ENCODE results near the gene NPM1.
"Not testable (repeated sequence)": the region's sequence is repeated elsewhere in the genome, so short reads cannot be mapped to it uniquely, and the experiment has no call there.

Gene NPM1

GRCh38 chr5:171413153-171413910 is 25.7 kb downstream of the NPM1 start:
- DNase-seq (ENCODE audit: low read depth in 3 of 3) = no peak

- not testable (repeated sequence) for DNase-seq (ENCODE audit: low read depth in 3 of 3)
Measured at GRCh38 chr5:171413993-171414392, 26.3 kb downstream of the NPM1 start.

- DNase-seq (ENCODE audit: low read depth in 3 of 3) = no peak
Measured at GRCh38 chr5:171415115-171415730, 27.6 kb downstream of the NPM1 start.

GRCh38 chr5:171416160-171417049 is 28.8 kb downstream of the NPM1 start:
- DNase-seq (ENCODE audit: low read depth in 3 of 3) = no peak

GRCh38 chr5:171418316-171418981 is 30.8 kb downstream of the NPM1 start:
- DNase-seq (ENCODE audit: low read depth in 3 of 3) = no peak

- no peak for DNase-seq (ENCODE audit: low read depth in 3 of 3)
Measured at GRCh38 chr5:171418982-171419687, 31.5 kb downstream of the NPM1 start, which contains the start of gene FGF18. FGF18 (plus strand) TSS chr5:171419647; CDS start chr5:171420200, 553 bp downstream.

GRCh38 chr5:171419688-171420430 is 32.2 kb downstream of the NPM1 start:
- DNase-seq (ENCODE audit: low read depth in 3 of 3) = no peak

GRCh38 chr5:171420431-171421241 is 33.0 kb downstream of the NPM1 start:
- no peak for DNase-seq (ENCODE audit: low read depth in 3 of 3)

GRCh38 chr5:171421331-171422262 is 33.9 kb downstream of the NPM1 start:
- no peak for DNase-seq (ENCODE audit: low read depth in 3 of 3)

- no peak for DNase-seq (ENCODE audit: low read depth in 3 of 3)
Measured at GRCh38 chr5:171422495-171422894, 34.8 kb downstream of the NPM1 start.

- DNase-seq (ENCODE audit: low read depth in 3 of 3) = no peak
Measured at GRCh38 chr5:171422902-171423663, 35.4 kb downstream of the NPM1 start.

- no peak for DNase-seq (ENCODE audit: low read depth in 3 of 3)
Measured at GRCh38 chr5:171424726-171425125, 37.1 kb downstream of the NPM1 start.

- no peak for DNase-seq (ENCODE audit: low read depth in 3 of 3)
Measured at GRCh38 chr5:171425596-171426244, 38.1 kb downstream of the NPM1 start.

GRCh38 chr5:171426266-171426665 is 38.6 kb downstream of the NPM1 start:
- DNase-seq (ENCODE audit: low read depth in 3 of 3) = no peak

- DNase-seq (ENCODE audit: low read depth in 3 of 3) = no peak
Measured at GRCh38 chr5:171426680-171427079, 39.0 kb downstream of the NPM1 start.

GRCh38 chr5:171427318-171428167 is 39.9 kb downstream of the NPM1 start:
- DNase-seq (ENCODE audit: low read depth in 3 of 3) = no peak
